SK-N-SH treated with all-trans-retinoic acid at 6 μM for 48 hours (cell line): ENCODE data around the gene SDK1.
"Not testable (repeated sequence)": the region's sequence is repeated elsewhere in the genome, so short reads cannot be mapped to it uniquely, and the experiment has no call there.

Experiments
- ATAC-seq: fragments of 200-7000 bp; cut with Tn5 transposase; 3 replicates; pipeline ENCODE4 v1.9.1; 2020; ENCODE audit warnings: mild to moderate bottlenecking, moderate library complexity
- BACH2 ChIP-seq: fragments of 250-450 bp; sonication (Bioruptor Pico); IDR thresholded peaks from 2 replicates; pipeline ENCODE4 v1.9.0; 2021; ENCODE audit warnings: mild to moderate bottlenecking, borderline replicate concordance
- ESRRG ChIP-seq: fragments of 250-450 bp; sonication (Bioruptor Pico); IDR thresholded peaks from 2 replicates; pipeline ENCODE4 v1.6.1; 2021; ENCODE audit warnings: mild to moderate bottlenecking
- GLIS3 ChIP-seq: fragments of 250-450 bp; sonication (Bioruptor Pico); IDR thresholded peaks from 2 replicates; pipeline ENCODE4 v1.5.0; 2020; ENCODE audit warnings: mild to moderate bottlenecking, moderate library complexity
- ISL1 ChIP-seq: fragments of 250-450 bp; sonication (Bioruptor Pico); IDR thresholded peaks from 2 replicates; pipeline ENCODE4 v2.1.2; 2022; ENCODE audit warnings: mild to moderate bottlenecking, moderate library complexity
- OSR1 ChIP-seq: fragments of 250-450 bp; sonication (Bioruptor Pico); IDR thresholded peaks from 2 replicates; pipeline ENCODE4 v1.8.0; 2022; ENCODE audit warnings: moderate library complexity, mild to moderate bottlenecking, inconsistent platforms
- PPARA ChIP-seq: fragments of 250-450 bp; sonication (Bioruptor Pico); IDR thresholded peaks from 2 replicates; pipeline ENCODE4 v1.5.0; 2020; ENCODE audit warnings: mild to moderate bottlenecking, borderline replicate concordance
- RARB ChIP-seq: fragments of 250-450 bp; sonication (Bioruptor Pico); IDR thresholded peaks from 2 replicates; pipeline ENCODE4 v1.8.0; 2021; ENCODE audit warnings: mild to moderate bottlenecking, moderate library complexity
- SNAI2 ChIP-seq: fragments of 250-450 bp; sonication (Bioruptor Pico); IDR thresholded peaks from 2 replicates; pipeline ENCODE4 v1.5.0; 2020; ENCODE audit warnings: mild to moderate bottlenecking, moderate library complexity
- TCF4 ChIP-seq: fragments of 250-450 bp; sonication (Bioruptor Pico); IDR thresholded peaks from 2 replicates; pipeline ENCODE4 v1.8.0; 2021; ENCODE audit warnings: mild to moderate bottlenecking, moderate library complexity, borderline replicate concordance
- TOX ChIP-seq: fragments of 250-450 bp; sonication (Bioruptor Pico); IDR thresholded peaks from 2 replicates; pipeline ENCODE4 v1.8.0; 2021; ENCODE audit warnings: mild to moderate bottlenecking, moderate library complexity, borderline replicate concordance
- ZC3H10 ChIP-seq: fragments of 250-450 bp; sonication (Bioruptor Pico); IDR thresholded peaks from 2 replicates; pipeline ENCODE4 v1.5.1; 2021; ENCODE audit warnings: mild to moderate bottlenecking, moderate library complexity
- ZFP3 ChIP-seq: fragments of 250-450 bp; sonication (Bioruptor Pico); IDR thresholded peaks from 2 replicates; pipeline ENCODE4 v1.5.0; 2020; ENCODE audit warnings: mild to moderate bottlenecking, moderate library complexity
- ZFP30 ChIP-seq: fragments of 450-650 bp; formaldehyde crosslinking; IDR thresholded peaks from 2 replicates; pipeline ENCODE4 v1.5.0; 2022; ENCODE audit warnings: mild to moderate bottlenecking, moderate library complexity
- ZNF70 ChIP-seq: fragments of 450-650 bp; formaldehyde crosslinking; IDR thresholded peaks from 2 replicates; pipeline ENCODE4 v1.5.0; 2020; ENCODE audit warnings: mild to moderate bottlenecking, moderate library complexity
- TF ChIP-seq, protein P1 (sequence below): fragments of 250-450 bp; sonication (Bioruptor Pico); IDR thresholded peaks from 2 replicates; pipeline ENCODE4 v1.5.1; 2021; ENCODE audit warnings: mild to moderate bottlenecking, moderate library complexity
- TF ChIP-seq, protein P2 (sequence below): fragments of 250-450 bp; sonication (Bioruptor Pico); IDR thresholded peaks from 2 replicates; pipeline ENCODE4 v1.8.0; 2020; ENCODE audit warnings: mild to moderate bottlenecking, moderate library complexity, borderline replicate concordance
- TF ChIP-seq, protein P3 (sequence below): fragments of 250-450 bp; sonication (Bioruptor Pico); IDR thresholded peaks from 2 replicates; pipeline ENCODE4 v1.8.0; 2021; ENCODE audit warnings: low read depth, mild to moderate bottlenecking, moderate library complexity, borderline replicate concordance
- TF ChIP-seq, protein P4 (sequence below): fragments of 250-450 bp; sonication (Bioruptor Pico); IDR thresholded peaks from 2 replicates; pipeline ENCODE4 v1.5.1; 2020; ENCODE audit warnings: low read depth, mild to moderate bottlenecking, moderate library complexity

The SDK1 gene

DNA sequence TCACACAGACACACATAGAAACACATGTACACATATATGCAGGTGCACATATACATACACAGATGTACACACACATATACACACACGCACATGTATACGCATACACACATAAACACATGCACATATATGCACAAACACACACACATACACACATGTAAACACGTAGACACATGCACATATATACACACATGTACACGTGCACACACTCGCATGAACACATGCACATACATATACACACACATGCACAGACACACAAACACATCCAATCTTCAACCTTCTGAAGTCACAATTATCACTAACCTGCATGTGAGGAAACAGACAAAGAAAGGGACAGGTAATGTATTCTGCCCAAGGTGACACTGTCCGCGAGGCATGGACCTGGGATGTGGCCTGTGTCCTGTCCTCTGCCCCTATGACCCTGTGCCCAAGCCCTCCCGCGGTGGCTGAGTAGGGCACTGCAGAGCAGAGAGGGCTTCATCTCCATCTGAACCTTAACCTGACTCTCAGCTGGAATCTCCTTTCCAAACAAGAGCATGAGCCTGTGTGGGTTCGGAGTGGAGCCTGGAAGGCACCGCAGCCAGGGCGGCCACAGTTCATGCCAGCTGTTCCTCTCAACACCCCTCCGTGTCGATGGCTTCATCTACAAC is 660.9 kb downstream of the SDK1 start:
- TF ChIP-seq ZNF70 (no peak), ZFP30 (CRISPR knock-in tag) (no peak), ZC3H10 (CRISPR knock-in tag) (no peak), ZFP3 (CRISPR knock-in tag) (no peak), SNAI2 (CRISPR knock-in tag) (no peak)
- TF ChIP-seq, protein P1, sequence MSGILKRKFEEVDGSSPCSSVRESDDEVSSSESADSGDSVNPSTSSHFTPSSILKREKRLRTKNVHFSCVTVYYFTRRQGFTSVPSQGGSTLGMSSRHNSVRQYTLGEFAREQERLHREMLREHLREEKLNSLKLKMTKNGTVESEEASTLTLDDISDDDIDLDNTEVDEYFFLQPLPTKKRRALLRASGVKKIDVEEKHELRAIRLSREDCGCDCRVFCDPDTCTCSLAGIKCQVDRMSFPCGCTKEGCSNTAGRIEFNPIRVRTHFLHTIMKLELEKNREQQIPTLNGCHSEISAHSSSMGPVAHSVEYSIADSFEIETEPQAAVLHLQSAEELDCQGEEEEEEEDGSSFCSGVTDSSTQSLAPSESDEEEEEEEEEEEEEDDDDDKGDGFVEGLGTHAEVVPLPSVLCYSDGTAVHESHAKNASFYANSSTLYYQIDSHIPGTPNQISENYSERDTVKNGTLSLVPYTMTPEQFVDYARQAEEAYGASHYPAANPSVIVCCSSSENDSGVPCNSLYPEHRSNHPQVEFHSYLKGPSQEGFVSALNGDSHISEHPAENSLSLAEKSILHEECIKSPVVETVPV (CRISPR knock-in tag), result no peak
- TF ChIP-seq, protein P2, sequence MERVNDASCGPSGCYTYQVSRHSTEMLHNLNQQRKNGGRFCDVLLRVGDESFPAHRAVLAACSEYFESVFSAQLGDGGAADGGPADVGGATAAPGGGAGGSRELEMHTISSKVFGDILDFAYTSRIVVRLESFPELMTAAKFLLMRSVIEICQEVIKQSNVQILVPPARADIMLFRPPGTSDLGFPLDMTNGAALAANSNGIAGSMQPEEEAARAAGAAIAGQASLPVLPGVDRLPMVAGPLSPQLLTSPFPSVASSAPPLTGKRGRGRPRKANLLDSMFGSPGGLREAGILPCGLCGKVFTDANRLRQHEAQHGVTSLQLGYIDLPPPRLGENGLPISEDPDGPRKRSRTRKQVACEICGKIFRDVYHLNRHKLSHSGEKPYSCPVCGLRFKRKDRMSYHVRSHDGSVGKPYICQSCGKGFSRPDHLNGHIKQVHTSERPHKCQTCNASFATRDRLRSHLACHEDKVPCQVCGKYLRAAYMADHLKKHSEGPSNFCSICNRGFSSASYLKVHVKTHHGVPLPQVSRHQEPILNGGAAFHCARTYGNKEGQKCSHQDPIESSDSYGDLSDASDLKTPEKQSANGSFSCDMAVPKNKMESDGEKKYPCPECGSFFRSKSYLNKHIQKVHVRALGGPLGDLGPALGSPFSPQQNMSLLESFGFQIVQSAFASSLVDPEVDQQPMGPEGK (CRISPR knock-in tag), result no peak
- ATAC-seq, result no peak

DNA sequence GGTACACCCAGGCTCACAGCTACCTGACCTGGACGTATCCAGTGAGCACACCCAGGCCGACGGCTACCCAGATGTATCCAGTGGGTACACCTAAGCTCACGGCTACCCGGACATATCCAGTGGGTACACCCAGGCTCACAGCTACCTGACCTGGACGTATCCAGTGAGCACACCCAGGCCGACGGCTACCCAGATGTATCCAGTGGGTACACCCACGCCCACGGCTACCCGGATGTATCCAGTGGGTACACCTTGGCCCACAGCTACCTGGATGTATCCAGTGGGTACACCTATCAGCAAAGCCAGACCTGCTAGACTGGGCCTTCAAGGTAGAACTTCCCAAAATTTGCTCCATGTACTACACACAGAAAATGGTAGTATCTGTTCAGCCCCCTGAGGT is 662.7 kb downstream of the SDK1 start:
- not testable (repeated sequence) for ATAC-seq

DNA sequence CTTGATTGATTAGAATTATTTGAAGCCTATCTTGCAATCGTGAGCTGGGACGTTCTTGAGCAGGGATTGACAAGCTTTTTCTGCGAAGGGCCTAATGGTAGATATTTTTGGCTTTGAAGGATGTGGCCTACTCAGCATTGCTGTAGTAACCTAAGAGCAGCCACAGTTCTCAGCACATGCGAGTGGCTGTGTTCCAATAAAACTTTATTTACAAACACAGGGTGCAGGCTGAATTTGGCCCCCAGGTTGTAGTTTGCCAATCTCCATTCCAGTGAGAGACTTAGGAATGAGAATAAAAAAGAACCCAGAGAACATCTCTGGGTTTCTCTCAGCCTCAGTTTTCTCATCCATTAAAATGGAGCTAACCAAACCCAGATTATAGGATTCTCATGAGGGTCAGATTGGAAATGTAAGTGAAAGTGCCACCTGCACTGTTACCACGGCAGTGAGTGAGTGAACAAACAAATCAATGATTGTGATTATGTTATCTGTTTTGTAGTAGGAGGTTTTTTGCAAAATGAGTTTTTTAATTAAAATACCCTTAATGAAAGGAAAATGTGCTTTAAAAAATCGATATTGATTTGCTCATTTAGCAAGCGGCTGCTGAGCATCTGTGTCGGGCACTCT is 664.0 kb downstream of the SDK1 start:
- no peak for TF ChIP-seq ISL1 (CRISPR knock-in tag)
- TF ChIP-seq, protein P3, sequence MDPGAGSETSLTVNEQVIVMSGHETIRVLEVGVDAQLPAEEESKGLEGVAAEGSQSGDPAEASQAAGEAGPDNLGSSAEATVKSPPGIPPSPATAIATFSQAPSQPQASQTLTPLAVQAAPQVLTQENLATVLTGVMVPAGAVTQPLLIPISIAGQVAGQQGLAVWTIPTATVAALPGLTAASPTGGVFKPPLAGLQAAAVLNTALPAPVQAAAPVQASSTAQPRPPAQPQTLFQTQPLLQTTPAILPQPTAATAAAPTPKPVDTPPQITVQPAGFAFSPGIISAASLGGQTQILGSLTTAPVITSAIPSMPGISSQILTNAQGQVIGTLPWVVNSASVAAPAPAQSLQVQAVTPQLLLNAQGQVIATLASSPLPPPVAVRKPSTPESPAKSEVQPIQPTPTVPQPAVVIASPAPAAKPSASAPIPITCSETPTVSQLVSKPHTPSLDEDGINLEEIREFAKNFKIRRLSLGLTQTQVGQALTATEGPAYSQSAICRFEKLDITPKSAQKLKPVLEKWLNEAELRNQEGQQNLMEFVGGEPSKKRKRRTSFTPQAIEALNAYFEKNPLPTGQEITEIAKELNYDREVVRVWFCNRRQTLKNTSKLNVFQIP (CRISPR knock-in tag), result no peak
- TF ChIP-seq ZFP3 (CRISPR knock-in tag), result no peak
- TF ChIP-seq RARB (CRISPR knock-in tag), result no peak
- TF ChIP-seq OSR1 (CRISPR knock-in tag), result no peak
- TF ChIP-seq, protein P1 (CRISPR knock-in tag), result no peak
- no peak for TF ChIP-seq BACH2 (CRISPR knock-in tag)
- TF ChIP-seq ESRRG (CRISPR knock-in tag), result no peak
- TF ChIP-seq ZFP30 (CRISPR knock-in tag), result no peak
- no peak for TF ChIP-seq ZNF70
- ATAC-seq, result no peak

DNA sequence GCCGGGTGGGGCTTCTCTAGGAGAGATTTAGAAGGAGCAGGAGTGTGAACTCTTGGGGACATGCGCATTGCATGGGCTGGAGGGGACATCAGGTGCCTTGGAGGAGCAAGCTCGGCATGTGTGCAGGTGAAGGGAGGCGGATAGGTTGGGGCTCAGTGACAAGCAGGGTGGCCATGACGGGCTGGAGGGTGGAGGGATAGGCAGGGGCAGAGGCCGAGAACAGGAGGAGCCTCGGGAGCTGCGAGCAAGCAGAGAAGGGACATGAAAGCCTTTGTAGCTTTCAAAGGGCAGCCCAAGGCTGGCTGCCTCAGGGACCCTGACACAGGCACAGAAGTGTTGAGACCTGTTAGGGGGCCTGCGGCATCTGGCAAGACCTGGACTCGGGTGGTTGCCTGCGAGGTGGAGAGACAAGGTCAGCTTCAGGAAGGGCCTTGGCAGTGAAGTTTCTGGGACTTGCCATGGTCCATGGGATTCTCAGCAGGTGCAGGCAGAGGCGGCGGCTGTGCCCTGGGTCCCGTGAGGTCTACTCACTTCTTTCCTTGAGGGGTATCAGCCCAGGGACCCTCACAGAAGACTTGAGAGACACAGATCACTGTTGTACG is 664.8 kb downstream of the SDK1 start:
- ATAC-seq, result no peak
- TF ChIP-seq PPARA (no peak), TCF4 (CRISPR knock-in tag) (no peak), ISL1 (CRISPR knock-in tag) (no peak), GLIS3 (no peak), ZFP3 (CRISPR knock-in tag) (no peak), OSR1 (CRISPR knock-in tag) (no peak), RARB (CRISPR knock-in tag) (no peak), ZC3H10 (CRISPR knock-in tag) (no peak)
- TF ChIP-seq, protein P4, sequence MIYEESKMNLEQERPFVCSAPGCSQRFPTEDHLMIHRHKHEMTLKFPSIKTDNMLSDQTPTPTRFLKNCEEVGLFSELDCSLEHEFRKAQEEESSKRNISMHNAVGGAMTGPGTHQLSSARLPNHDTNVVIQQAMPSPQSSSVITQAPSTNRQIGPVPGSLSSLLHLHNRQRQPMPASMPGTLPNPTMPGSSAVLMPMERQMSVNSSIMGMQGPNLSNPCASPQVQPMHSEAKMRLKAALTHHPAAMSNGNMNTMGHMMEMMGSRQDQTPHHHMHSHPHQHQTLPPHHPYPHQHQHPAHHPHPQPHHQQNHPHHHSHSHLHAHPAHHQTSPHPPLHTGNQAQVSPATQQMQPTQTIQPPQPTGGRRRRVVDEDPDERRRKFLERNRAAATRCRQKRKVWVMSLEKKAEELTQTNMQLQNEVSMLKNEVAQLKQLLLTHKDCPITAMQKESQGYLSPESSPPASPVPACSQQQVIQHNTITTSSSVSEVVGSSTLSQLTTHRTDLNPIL (CRISPR knock-in tag), result no peak

DNA sequence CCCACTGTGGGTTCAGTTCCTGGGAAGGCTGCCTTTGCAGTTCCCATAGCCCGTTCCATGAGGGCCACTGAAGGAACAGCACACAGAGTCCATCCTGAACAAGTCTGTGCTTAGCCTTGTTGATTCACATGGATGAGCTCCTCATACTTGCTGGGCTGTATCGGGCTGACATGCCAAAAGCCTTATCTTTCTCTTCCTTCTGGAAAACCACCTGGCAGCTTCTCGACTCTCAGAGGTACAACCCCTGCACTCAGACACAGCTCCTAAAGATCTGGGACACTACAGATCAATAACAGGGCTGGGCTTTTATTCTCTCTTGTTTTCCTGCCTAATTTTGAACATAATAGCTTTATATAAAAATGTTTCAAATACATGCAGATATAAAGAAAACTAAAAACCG is 667.2 kb downstream of the SDK1 start:
- ATAC-seq, result no peak
- TF ChIP-seq TCF4 (CRISPR knock-in tag) (no peak), TOX (no peak), ZFP30 (CRISPR knock-in tag) (no peak), GLIS3 (no peak)
- TF ChIP-seq, protein P4 (CRISPR knock-in tag), result no peak
- TF ChIP-seq, protein P2 (CRISPR knock-in tag), result no peak
- TF ChIP-seq, protein P3 (CRISPR knock-in tag), result no peak
